HG03565 (cell line): ENCODE measurements around the gene SPTBN2.
"Not testable (repeated sequence)": the region's sequence is repeated elsewhere in the genome, so short reads cannot be mapped to it uniquely, and the experiment has no call there.

Source experiments
- ATAC-seq: cut with Tn5 transposase; IDR thresholded peaks from one replicate; pipeline ENCODE4 v1.9.1; 2021; ENCODE audit warnings: mild to moderate bottlenecking, moderate library complexity; ENCODE audit not compliant: unreplicated experiment

The SPTBN2 gene

GRCh38 chr11:66725114-66725513 is 3.9 kb downstream of the SPTBN2 start:
- no peak for ATAC-seq

GRCh38 chr11:66724167-66724566 is 4.8 kb downstream of the SPTBN2 start:
- ATAC-seq: not testable (repeated sequence)

DNA sequence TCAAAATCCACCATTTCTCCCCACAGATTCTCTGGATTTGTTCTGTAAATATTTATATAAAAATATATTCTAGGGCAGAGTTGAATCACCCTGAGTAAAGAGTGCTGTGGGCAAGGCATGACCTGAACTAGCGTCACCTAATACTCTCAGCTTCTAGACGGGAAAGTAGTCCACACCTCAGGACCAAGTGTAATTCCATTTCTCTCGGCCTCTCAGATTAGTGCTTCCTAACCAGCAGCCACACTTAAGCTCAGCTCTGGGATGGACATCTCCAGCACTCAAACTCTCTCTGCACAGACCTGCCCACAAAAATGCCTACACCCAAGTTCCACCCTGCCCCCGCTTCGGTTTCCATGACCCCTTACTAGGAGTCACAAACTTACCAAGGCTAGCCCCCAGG is 5.3 kb downstream of the SPTBN2 start:
- ATAC-seq: no peak

GRCh38 chr11:66722745-66723651 is 6.0 kb downstream of the SPTBN2 start:
- no peak for ATAC-seq

DNA sequence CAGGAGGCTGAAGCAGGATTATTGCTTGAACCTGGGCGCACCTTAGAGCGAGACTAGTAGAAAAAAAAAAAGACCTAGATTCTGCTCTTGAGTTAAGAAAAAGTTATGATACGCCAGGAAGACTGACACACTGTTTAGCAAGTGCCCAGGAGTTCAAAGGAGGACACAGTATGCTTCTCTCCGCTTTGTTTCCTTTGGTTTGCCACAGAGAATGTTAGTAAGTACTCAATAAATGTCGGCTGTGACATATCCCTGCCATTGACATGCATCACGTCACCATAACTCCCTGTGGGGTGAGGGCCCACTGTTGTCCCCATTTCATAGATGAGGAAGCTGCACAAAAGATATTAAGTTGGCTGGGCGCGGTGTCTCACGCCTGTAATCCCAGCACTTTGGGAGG is 7.1 kb downstream of the SPTBN2 start:
- no peak for ATAC-seq

- no peak for ATAC-seq
Observed at GRCh38 chr11:66720899-66721470, 8.0 kb downstream of the SPTBN2 start.

DNA sequence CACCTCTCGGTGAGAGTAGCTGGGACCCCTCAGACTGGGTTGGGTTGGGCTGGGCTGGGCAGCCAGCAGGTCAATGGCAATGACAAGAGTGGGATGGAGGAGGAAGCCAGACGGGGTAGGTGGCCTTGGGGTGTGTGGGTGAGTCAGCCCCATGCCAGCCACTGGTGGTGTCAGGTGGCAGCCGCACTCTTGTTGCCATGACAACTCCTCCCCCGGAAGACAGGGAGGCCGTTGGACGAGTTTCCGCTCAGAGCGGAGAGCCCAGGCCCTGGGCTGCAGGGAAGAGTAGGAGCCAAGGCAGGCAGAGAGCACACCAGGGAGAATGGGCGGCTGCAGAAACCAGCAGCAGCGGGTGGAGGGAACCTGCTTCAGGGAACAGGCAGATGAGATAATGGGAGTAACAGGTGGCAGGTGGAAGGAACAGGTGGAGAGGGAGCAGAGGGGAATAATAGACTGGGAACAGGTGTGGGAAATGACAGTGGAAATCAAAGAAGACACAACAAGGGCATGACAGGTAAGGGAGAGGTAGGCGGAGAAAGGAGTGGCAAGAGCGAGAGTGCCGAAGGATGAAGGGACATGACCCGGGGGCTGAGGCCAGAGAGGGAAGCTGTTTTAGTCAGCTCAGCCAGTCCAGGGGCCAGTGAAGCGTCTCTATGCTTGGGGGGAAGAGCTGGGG is 8.7 kb downstream of the SPTBN2 start:
- ATAC-seq: no peak

DNA sequence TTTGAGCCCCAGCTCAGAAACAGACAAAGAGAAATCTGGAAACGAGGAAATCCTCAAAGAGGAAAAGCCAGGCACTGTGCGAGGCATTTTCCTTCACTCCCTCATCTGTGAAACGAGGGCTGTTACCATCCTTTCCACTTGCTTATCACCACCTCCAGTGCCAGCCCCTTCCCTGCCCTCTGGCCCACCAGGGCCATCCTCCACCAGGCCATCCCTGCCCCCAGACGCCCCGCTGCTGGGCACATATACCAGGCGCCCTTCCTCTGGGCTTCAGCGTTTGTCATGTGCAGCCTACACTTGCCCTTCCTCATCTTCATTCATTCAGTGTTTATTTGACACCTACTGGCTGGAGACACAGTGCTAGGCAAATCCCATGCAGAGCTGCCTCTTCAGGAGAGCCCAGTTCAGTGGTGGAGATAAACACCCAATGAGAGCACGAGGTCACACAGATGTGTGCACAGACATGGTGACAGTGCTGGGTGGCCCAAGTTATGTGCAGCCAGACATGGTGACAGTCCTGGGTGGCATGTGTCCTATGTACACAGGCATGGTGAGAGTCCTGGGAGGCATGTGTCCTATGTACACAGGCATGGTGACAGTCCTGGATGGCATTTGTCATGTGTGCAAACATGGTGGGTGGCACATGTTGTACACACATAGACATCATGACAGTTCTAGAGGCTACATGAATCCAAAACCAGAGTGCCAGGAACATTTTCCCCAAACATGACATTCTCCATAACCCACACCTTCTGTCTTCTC is 9.7 kb downstream of the SPTBN2 start:
- no peak for ATAC-seq

- no peak for ATAC-seq
Observed at GRCh38 chr11:66718320-66718971, 10.6 kb downstream of the SPTBN2 start.

DNA sequence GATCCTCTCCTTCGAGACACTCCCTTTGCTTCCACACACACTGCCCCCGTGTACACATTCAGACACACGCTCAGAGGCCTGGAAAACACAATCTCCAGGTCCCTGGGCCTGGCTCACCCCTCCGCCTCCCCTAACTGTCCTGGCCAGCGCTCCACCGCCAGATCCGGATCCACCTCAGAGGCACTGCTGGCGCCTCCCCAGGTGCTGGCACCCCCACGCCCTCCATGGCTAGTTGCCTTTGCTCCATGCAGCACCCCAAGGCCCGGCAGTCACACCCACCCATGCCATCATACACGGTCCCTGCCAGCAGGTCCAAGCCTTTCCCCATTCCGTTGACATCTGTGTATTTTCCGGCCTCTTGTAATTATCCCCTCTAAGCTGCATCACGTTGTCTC is 11.1 kb downstream of the SPTBN2 start:
- ATAC-seq: no peak

- ATAC-seq: no peak
Observed at GRCh38 chr11:66716996-66717395, 12.0 kb downstream of the SPTBN2 start.

- ATAC-seq: no peak
Observed at GRCh38 chr11:66715346-66716085, 13.5 kb downstream of the SPTBN2 start.

- no peak for ATAC-seq
Observed at GRCh38 chr11:66713746-66714480, 15.1 kb downstream of the SPTBN2 start.

- ATAC-seq: no peak
Observed at GRCh38 chr11:66710384-66710930, 18.6 kb downstream of the SPTBN2 start.

GRCh38 chr11:66708701-66709100 is 20.3 kb downstream of the SPTBN2 start:
- ATAC-seq: no peak

DNA sequence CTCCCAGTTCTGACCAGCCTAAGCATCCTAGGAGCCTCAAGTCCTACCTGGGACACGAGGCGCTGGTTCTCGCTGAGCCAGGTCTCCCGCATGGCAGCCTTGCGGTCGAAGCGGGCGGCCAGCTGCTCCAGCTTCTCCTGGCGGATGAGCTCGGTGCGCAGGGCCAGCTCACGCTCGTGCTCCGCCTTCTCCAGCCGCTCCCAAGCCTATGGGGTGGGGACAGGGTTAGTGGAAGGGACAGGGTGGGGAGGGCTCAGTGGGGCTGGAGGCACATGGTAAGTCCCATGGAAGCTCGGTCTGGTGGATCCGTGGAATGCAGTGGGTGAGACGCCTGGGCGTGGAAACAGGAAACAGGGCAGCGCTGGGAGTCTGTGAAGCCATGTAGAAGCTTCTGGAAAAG is 20.9 kb downstream of the SPTBN2 start:
- ATAC-seq: no peak

- no peak for ATAC-seq
Observed at GRCh38 chr11:66707486-66707885, 21.5 kb downstream of the SPTBN2 start.

DNA sequence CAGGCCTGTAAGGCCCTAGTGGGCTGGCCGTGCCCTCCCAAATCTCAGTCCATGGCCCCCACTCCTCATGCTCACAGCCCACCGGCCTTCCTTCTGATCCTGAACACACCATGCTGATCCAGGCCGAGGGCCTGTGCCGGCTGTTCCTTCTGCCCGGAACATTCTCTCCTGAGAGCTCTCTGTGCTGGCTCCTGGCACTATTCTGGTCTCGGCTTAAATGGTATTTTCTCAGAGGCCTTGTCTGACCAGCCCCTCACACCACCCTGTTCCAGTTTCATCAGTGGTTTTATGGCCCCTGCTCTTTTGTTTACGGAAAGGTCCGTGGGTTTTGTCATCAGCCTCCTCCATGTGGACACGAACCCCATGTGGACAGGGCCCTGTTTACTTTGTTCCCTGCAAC is 22.0 kb downstream of the SPTBN2 start:
- no peak for ATAC-seq
